Neuron (in vitro differentiated cells): ENCODE data around the gene CHCHD3.
A peak's percentile ranks its signal among the peaks of the same experiment; 100 is the strongest.

Experiments
- H2AFZ ChIP-seq: one replicate; pipeline ENCODE4 v1.6.1; 2013; ENCODE audit warnings: low read depth, mild to moderate bottlenecking, inconsistent platforms, low read length, moderate library complexity
- H3K27me3 ChIP-seq: one replicate; pipeline ENCODE4 v1.6.1; 2013; ENCODE audit warnings: low read length; ENCODE audit not compliant: insufficient read depth
- H3K36me3 ChIP-seq: one replicate; pipeline ENCODE4 v1.6.1; 2013; ENCODE audit warnings: low read length; ENCODE audit not compliant: insufficient read depth
- H3K4me1 ChIP-seq: one replicate; pipeline ENCODE4 v1.6.1; 2013; ENCODE audit warnings: low read length; ENCODE audit not compliant: insufficient read depth
- H3K4me3 ChIP-seq: 2 replicates; pipeline ENCODE4 v1.5.1; 2013; ENCODE audit warnings: mild to moderate bottlenecking, low read length, moderate library complexity
- H3K9me3 ChIP-seq: one replicate; pipeline ENCODE4 v1.6.1; 2013; ENCODE audit warnings: low read length

The CHCHD3 gene

DNA sequence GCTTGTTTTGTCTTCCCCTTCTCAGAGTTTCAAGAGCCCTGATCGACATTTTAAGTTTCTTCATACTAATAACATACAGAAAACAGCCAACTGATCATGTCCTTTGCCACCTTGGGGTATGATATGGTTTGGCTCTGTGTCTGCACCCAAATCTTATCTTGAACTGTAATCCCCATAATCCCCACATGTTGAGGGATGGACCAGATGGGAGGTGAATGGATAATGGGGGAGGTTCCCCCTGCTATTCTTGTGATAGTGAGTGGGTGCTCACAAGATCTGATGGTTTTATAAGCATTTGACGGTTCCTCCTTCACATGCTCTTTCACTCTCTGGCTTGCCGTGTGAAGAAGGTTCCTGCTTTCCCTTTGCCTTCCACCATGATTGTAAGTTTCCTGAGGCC, 190.3 kb downstream of the CHCHD3 start:
- Histone ChIP-seq H2AFZ (no peak overlapping the region), H3K4me1 (no peaks in the 10 kb centered on the region), H3K36me3 (peaks cover 2% of the 10 kb centered on the region), H3K9me3 (peaks cover 9% of the 10 kb centered on the region), H3K27me3 (no peaks in the 10 kb centered on the region), H3K4me3 (no peak overlapping the region)

DNA sequence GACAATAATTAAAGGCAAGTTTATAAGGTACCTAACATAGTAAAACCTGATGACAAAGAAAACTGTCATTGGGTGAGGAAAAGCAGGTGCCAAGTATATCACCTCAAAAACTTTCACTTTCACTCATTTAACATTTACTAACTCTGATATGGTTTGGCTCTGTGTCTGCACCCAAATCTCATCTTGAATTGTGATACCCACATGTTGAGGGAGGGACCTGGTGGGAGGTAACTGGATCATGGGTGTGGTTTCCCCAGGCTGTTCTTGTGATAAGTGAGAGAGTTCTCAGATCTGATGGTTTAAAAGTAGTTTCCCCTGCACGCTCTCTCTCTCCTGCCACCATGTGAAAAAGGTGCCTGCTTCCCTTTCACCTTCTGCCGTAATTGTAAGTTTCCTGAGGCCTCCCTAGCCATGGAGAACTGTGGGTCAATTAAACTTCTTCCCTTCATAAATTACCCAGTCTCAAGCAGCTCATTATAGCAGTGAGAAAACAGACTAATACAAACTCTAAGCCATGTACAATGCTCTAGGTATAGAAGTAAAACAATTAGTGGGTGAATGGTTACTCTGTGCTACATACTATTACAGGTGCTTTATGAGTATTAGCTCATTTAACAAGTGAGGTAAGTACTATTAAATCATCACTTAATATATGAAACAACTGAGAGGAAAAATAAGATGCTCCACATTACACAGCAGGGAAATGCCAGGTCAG, 199.0 kb downstream of the CHCHD3 start:
- Histone ChIP-seq H3K4me3 (no peak overlapping the region), H3K36me3 (peaks cover 5% of the 10 kb centered on the region), H3K4me1 (peaks cover 19% of the 10 kb centered on the region), H3K9me3 (no peaks in the 10 kb centered on the region), H2AFZ (no peak overlapping the region), H3K27me3 (no peaks in the 10 kb centered on the region)

DNA sequence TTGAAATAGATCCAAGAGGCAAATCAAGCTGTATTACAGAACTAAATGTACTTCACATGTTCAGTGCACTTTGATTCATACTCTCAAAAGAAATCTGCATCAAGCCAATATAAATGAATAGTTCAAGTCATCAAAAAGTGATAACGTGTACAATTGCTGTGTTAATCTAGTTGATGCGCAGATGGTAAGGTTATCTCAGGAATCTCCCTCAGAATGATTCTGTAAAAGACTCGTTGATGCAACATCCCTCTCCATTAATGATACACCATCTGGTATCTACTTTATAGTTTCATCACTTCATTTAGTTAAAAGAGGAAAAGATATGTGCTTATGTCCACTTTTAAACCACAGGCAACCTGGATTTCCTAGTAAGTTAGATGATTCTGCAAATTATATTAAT, 200.6 kb downstream of the CHCHD3 start:
- Histone ChIP-seq H3K4me3 (no peak overlapping the region), H2AFZ (no peak overlapping the region), H3K9me3 (no peaks in the 10 kb centered on the region), H3K27me3 (no peaks in the 10 kb centered on the region), H3K36me3 (peaks cover 5% of the 10 kb centered on the region), H3K4me1 (peaks cover 34% of the 10 kb centered on the region)

DNA sequence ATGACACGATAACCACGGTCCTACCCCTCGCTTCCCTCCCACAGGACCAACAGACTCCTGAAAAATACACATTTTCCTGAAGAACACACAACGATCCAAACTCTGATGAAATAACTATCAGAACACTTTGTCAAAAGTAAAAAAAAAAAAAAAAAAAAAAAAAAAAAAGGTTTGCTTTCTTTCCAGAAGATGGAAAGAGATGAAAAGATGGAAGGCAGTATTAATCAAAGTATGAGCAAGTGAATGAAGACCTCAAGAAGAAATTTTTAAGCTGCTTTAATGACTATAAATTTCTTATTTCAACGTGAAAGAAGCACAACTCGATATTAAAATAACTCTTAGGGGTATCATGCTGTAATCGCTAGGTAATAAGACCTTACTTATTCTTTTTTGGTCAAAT, 202.3 kb downstream of the CHCHD3 start:
- no peak overlapping the region for H2AFZ ChIP-seq
- H3K9me3 ChIP-seq, result no peaks in the 10 kb centered on the region

DNA sequence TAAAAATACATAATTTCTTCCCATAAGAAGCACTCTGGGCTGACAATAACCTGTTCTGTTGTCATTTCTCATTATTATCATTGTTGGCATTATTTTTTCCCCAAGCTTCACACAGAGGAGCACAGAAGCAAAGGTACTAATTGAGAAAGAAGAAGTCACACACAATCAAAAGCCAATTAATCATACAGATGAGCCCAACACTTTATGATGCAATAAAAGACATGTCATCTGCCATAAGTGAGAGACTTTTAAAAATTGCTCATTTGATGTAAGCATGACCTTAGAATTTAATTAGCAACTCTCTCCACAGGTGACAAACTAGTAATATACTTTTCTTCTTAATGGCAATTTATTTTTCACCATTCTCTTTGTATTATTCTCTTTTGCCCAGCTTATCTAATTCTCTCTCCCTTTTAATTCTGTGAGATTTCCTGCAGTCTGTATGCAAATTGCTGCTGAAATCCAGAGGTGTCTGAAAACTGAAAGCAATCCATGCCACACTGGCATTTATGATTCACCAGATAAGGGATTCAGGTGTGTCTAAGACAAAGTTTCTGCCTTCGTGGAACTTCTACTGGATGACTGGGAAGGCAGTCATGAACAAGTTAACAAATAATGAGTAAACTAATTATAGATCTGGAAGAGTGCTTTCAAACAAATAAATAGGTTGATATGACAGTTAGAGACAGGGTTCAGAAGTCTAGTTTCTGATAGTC, 203.5 kb downstream of the CHCHD3 start:
- H2AFZ ChIP-seq, result no peak overlapping the region
- peaks cover 44% of the 10 kb centered on the region for H3K4me1 ChIP-seq
- peak overlapping the region; percentile 1 for H3K4me3 ChIP-seq
- H3K36me3 ChIP-seq, result peaks cover 5% of the 10 kb centered on the region
- no peaks in the 10 kb centered on the region for H3K9me3 ChIP-seq
- H3K27me3 ChIP-seq, result no peaks in the 10 kb centered on the region

More for the DNA sequence above, 202.3 kb downstream of the CHCHD3 start:
- H3K4me1 ChIP-seq, result peaks cover 44% of the 10 kb centered on the region
- H3K4me3 ChIP-seq, result no peak overlapping the region
- H3K27me3 ChIP-seq, result no peaks in the 10 kb centered on the region
- H3K36me3 ChIP-seq, result peaks cover 5% of the 10 kb centered on the region

DNA sequence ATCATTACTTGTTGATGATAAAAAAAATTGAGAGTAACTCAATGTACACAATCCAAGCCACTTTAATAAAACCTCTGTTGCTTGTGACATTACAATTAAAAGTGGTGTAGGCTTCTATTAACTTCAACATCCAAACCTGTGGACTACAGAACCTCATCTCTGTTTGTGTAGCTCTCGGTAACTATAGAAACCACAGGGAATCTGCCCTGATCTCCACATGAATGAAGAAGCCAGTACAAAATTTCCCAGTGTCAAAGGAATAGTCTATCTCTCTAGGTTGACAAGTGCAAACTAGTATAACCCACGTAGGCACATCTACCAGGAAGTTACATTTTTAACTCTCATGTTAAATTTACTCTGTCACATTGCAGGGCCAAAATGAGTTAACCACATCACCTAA, 204.3 kb downstream of the CHCHD3 start:
- Histone ChIP-seq H3K9me3 (no peaks in the 10 kb centered on the region), H3K27me3 (no peaks in the 10 kb centered on the region), H3K4me1 (peaks cover 44% of the 10 kb centered on the region), H3K4me3 (peak overlapping the region; percentile 1), H3K36me3 (no peaks in the 10 kb centered on the region), H2AFZ (no peak overlapping the region)

DNA sequence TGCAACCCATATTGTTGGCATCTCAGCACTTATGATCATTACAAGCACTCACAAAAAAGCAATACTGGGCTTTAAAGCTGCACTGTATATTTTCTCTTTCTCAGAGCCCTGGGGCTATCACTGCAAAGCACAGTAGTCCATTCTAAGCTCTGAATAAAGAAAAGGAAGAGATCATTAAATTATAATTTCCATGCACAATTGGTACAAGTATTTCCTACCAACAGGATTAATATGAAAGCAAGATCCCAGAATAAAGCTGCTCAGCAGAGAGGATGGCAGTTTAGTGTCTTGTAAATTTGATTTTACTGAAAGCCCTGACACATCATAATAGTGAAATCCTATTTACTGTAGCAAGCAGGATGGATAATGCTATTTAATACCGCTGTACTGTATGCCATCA, 205.3 kb downstream of the CHCHD3 start:
- Histone ChIP-seq H3K9me3 (no peaks in the 10 kb centered on the region), H3K4me1 (peaks cover 44% of the 10 kb centered on the region), H3K4me3 (no peak overlapping the region), H2AFZ (no peak overlapping the region), H3K27me3 (no peaks in the 10 kb centered on the region), H3K36me3 (no peaks in the 10 kb centered on the region)

DNA sequence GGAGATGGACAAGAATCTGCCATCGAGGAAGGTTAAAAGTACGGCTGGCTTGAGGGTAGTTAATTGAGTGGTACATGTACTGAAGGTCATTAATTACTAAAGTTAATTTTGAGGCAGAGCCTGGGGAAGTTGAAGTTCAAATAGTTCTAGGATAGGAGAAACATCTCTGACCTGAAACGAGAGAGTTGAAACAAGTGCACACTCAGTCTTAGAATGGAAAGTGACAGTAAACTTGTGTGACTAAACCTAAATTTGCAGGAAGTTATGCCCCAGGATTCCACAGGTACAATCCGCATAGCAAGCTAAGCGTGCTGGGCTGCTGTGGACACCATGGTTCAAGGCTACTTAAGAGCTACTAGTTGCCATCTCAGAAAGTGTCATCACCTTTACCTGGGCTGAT, 209.9 kb downstream of the CHCHD3 start:
- H3K9me3 ChIP-seq, result no peaks in the 10 kb centered on the region
- no peaks in the 10 kb centered on the region for H3K36me3 ChIP-seq
- H2AFZ ChIP-seq, result no peak overlapping the region
- H3K4me3 ChIP-seq, result no peak overlapping the region
- H3K4me1 ChIP-seq, result peaks cover 31% of the 10 kb centered on the region
- no peaks in the 10 kb centered on the region for H3K27me3 ChIP-seq

DNA sequence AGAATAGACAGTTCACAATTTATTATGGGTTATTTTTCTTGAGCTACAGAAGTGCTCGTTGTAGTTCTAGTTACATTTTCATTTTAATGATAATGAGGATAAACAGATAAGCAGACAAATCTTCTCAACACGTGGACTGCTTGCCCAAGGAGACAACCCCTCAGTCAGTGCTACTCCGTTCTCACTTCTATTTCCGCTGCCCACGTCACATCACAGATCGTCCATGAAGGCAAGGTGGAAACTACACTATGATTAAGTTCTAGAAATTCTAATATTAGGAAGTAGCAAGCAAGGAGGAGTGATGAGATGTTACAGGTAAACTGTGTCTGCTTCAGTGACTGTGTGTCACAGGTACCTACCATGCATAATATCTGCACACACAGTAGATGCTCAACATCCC, 210.5 kb downstream of the CHCHD3 start:
- Histone ChIP-seq H3K27me3 (no peaks in the 10 kb centered on the region), H3K9me3 (no peaks in the 10 kb centered on the region), H2AFZ (no peak overlapping the region), H3K36me3 (no peaks in the 10 kb centered on the region), H3K4me1 (peaks cover 25% of the 10 kb centered on the region), H3K4me3 (no peak overlapping the region)

DNA sequence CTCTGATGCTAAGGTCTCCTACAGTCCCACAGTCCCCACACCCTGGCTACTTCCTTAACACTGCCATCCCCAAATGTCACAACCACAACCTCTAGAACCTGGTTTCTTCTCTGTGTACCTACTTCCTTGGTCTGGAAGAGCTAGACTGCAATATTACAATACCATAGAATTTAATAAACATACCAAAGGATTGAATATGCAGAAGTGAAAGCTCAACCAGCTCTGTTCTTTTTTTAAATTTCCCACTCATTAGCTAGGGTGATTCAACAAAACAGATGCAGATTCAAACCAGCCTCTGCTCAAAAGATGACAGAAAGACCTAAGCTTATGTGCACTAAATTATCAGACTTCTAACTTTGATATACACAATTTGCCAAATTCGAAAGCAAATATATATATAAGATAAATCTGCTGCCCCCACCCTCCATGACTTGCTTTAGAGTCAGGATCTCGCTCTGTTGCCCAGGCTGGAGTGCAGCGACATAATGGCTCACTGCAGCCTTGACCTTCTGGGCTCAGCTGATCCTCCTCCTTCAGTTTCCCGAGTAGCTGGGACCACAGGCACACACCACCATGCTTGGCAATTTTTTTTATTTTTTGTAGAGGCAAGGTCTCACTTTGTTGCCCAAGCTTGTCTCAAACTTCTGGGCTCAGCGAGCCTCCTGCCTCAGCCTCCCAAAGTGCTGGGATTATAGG, 212.6 kb downstream of the CHCHD3 start:
- peaks cover 14% of the 10 kb centered on the region for H3K4me1 ChIP-seq
- H3K36me3 ChIP-seq, result no peaks in the 10 kb centered on the region
- no peaks in the 10 kb centered on the region for H3K27me3 ChIP-seq
- H3K9me3 ChIP-seq, result no peaks in the 10 kb centered on the region
- H2AFZ ChIP-seq, result no peak overlapping the region
- no peak overlapping the region for H3K4me3 ChIP-seq

DNA sequence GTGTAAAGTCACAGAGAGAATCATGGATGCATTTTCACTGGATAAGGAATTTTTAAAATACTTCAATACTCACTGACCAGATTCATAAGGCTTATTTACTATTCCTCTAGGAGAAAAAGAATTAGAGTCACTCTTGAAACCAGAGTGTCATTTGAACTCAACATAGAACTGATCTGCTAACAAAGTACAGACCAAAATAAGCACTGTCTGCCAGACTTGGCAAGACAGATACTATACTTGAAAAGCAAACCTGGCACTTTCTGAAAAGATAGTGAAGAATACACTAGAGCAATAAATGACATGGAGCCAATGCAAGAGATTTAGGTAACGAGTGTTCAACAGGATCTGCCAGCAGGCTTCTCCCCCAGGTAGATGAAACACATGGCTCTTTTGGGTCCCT, 215.3 kb downstream of the CHCHD3 start:
- Histone ChIP-seq H3K36me3 (no peaks in the 10 kb centered on the region), H2AFZ (no peak overlapping the region), H3K4me1 (peaks cover 14% of the 10 kb centered on the region), H3K4me3 (no peak overlapping the region), H3K9me3 (peaks cover 2% of the 10 kb centered on the region), H3K27me3 (no peaks in the 10 kb centered on the region)

DNA sequence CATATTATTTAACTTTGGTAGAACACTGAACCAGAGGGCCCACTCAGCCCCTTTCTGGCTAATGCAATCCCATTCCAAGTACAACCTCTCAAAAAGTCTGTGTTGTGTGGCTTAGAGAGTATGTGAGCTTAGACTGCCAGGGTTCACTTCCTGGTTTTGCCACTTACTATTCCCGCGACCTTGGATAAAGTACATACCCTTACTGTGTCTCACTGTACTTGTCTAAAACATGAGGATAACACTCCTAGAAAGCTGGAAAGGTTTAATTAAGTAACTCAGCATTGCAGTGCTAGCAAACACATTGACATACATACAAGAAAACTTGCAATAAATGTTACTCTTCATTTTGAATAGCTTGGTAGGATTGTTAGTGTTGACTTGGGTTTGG, 215.8 kb downstream of the CHCHD3 start:
- Histone ChIP-seq H3K4me3 (no peak overlapping the region), H3K36me3 (no peaks in the 10 kb centered on the region), H3K27me3 (no peaks in the 10 kb centered on the region), H3K4me1 (peaks cover 14% of the 10 kb centered on the region), H2AFZ (no peak overlapping the region), H3K9me3 (peaks cover 2% of the 10 kb centered on the region)

DNA sequence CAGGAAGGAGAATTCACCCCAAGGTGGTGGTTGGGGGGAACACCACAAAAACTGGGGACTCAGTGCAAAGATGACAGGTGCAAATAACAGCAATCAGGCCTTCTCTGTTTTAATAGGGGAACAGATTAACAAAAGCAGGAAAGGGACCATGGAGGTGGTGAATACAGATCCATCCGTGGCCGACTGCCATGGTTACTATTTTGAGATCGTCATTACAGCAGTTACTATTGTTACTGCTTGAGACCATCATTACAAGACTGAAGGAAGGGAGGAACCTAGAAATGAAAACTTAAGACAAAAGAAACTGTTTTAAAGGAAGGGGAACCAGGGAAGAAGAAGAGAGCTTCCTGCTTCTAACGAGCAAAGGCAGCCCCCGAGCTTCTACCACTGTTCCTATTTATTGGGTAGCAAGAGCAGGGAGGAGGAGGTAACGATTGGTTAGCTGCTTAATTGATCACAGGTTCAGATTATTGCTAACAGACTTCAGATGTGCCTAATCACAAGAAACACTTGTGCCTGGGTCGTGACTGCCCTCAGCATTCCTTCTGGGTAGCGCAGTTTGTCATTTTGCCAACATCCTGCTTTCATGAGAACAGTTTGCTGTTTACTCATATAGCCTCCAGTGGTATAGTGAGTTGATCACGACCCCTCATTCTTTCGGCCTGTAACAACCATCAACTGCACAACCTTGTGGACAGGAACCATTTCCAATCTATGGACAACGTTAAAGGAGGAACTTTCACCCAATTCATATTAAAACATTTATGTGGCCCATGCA, 216.3 kb downstream of the CHCHD3 start:
- H3K4me1 ChIP-seq, result peaks cover 14% of the 10 kb centered on the region
- H3K36me3 ChIP-seq, result no peaks in the 10 kb centered on the region
- no peak overlapping the region for H2AFZ ChIP-seq
- H3K27me3 ChIP-seq, result no peaks in the 10 kb centered on the region
- H3K4me3 ChIP-seq, result no peak overlapping the region
- peaks cover 2% of the 10 kb centered on the region for H3K9me3 ChIP-seq
